ENCODE measurements around the gene AQP12B. TPM values are rescaled to one million over a fixed set of nuclear protein-coding genes. Genes with fewer than 3 reads are reported as not detected.

Gene AQP12B
- total and polyA plus RNA-seq, 9 of the 15 experiments (the other 6 are each of a cell fraction or from before 2014, with no cell fraction given), result not detected

- TF ChIP-seq ZBTB40 (IDR thresholded peaks at IDR 0.05), result no peak
- no peak for TF ChIP-seq ZBTB40 (CRISPR knock-in tag; IDR thresholded peaks at IDR 0.05)
- no peak for TF ChIP-seq ZNF518B (CRISPR knock-in tag; IDR thresholded peaks at IDR 0.05)
- no peak for TF ChIP-seq KDM2B (CRISPR knock-in tag; IDR thresholded peaks at IDR 0.05)
- no peak for TF ChIP-seq E2F5 (CRISPR knock-in tag; IDR thresholded peaks at IDR 0.05)
Observed at GRCh38 chr2:240646900-240647502, 35.7 kb downstream of the AQP12B start (continued).
